WTC11 (cell line): ENCODE measurements around the gene SLC46A3. TPM values are rescaled to one million over a fixed set of nuclear protein-coding genes. Genes with fewer than 3 reads are reported as not detected.

Source experiments
- ATAC-seq: fragments of 200-7000 bp; cut with Tn5 transposase; 2 replicates; pipeline ENCODE4 v1.10.0; 2021; ENCODE audit warnings: mild to moderate bottlenecking, moderate library complexity
- CTCF ChIA-PET: fragments of 300-600 bp; sonication (Branson Sonifier 250); formaldehyde crosslinking; loops from one replicate; lab custom pipeline; 2021; ENCODE audit warnings: antibody characterized with exemption; lab: Charles Lee
- POLR2A ChIA-PET: fragments of 350-600 bp; sonication (Branson Sonifier 250); formaldehyde crosslinking; loops from one replicate; lab custom pipeline; 2021; ENCODE audit warnings: antibody characterized with exemption; lab: Charles Lee
- DNase-seq: peaks from one replicate; pipeline ENCODE4 v3.0.0; 2021; ENCODE audit warnings: low spot score
- H3K27ac Mint-ChIP-seq: 2 replicates; pipeline ENCODE4 v1.8.0; 2021; ENCODE audit warnings: mixed read lengths
- H3K27me3 Mint-ChIP-seq: 2 replicates; pipeline ENCODE4 v1.8.0; 2021; ENCODE audit warnings: low read depth, mild to moderate bottlenecking, moderate library complexity, mixed read lengths
- H3K36me3 Mint-ChIP-seq: 2 replicates; pipeline ENCODE4 v1.8.0; 2021; ENCODE audit warnings: mixed read lengths
- H3K4me1 Mint-ChIP-seq: 2 replicates; pipeline ENCODE4 v1.8.0; 2022; ENCODE audit warnings: mixed read lengths
- H3K4me3 Mint-ChIP-seq: 2 replicates; pipeline ENCODE4 v1.8.0; 2021; ENCODE audit warnings: mild to moderate bottlenecking, moderate library complexity, mixed read lengths
- H3K9me3 Mint-ChIP-seq: 2 replicates; pipeline ENCODE4 v1.8.0; 2021; ENCODE audit warnings: mixed read lengths
- CREB1 ChIP-seq: sonication (generic); formaldehyde crosslinking; IDR thresholded peaks from 2 replicates; pipeline ENCODE4 v1.8.0; 2023; ENCODE audit warnings: mild to moderate bottlenecking, missing genetic modification reagents
- MYBL2 ChIP-seq: sonication (generic); formaldehyde crosslinking; IDR thresholded peaks from 2 replicates; pipeline ENCODE4 v1.8.1; 2023; ENCODE audit warnings: mild to moderate bottlenecking, moderate library complexity, missing genetic modification reagents
- total RNA-seq: library from RNA; stranded (reverse); gene quantifications from 3 replicates; pipeline ENCODE4 v1.2.3, GENCODE V29; 2021
- TF ChIP-seq, protein P1 (sequence below): sonication (generic); formaldehyde crosslinking; IDR thresholded peaks from 2 replicates; pipeline ENCODE4 v1.8.0; 2023; ENCODE audit warnings: missing genetic modification reagents, mild to moderate bottlenecking, borderline replicate concordance
- TF ChIP-seq, protein P2 (sequence below): fragments of 250-450 bp; sonication (Bioruptor Pico); conservative IDR thresholded peaks from 2 replicates; pipeline ENCODE4 v1.9.0; 2021; ENCODE audit warnings: mild to moderate bottlenecking
- TF ChIP-seq, protein P3 (sequence below): sonication (generic); formaldehyde crosslinking; IDR thresholded peaks from 2 replicates; pipeline ENCODE4 v1.8.1; 2023; ENCODE audit warnings: mild to moderate bottlenecking, missing genetic modification reagents, borderline replicate concordance
- TF ChIP-seq, protein P4 (sequence below): sonication (generic); formaldehyde crosslinking; IDR thresholded peaks from 2 replicates; pipeline ENCODE4 v1.8.0; 2022; ENCODE audit warnings: mild to moderate bottlenecking, missing genetic modification reagents
- TF ChIP-seq, protein P5 (sequence below): fragments of 250-450 bp; sonication (Bioruptor Pico); IDR thresholded peaks from 2 replicates; pipeline ENCODE4 v1.9.0; 2021; ENCODE audit warnings: moderate library complexity, mild to moderate bottlenecking, inconsistent platforms, borderline replicate concordance

Gene SLC46A3
- total RNA-seq, 1 experiment from 2014 or later, result 0.79 TPM

DNA sequence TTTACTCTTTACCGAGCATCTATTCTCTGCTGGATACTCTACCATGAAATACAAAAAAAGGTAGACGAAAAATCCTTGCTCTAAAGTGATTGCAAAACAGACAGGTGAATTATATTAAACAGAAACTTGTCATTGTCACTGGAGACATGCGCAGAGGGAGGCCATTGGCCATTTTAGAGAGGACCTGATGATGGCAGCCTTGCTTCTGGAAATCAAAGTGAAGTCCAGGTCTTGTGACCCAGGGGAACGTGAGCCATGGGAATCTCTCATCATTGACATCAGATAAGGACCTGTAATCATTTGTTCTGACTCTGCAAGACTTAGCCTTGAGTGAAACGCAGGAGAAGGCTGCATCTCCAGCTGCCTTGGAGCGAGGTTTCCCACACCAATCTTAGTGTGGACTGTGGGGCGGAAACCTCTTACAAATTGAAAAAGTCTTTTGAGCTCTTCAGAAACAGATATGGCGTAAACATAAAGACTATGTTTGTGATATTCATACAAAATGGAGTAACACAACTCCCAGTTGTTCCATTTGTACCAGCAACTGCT, 16.8 kb upstream of the SLC46A3 start (continued):
- TF ChIP-seq, protein P1, sequence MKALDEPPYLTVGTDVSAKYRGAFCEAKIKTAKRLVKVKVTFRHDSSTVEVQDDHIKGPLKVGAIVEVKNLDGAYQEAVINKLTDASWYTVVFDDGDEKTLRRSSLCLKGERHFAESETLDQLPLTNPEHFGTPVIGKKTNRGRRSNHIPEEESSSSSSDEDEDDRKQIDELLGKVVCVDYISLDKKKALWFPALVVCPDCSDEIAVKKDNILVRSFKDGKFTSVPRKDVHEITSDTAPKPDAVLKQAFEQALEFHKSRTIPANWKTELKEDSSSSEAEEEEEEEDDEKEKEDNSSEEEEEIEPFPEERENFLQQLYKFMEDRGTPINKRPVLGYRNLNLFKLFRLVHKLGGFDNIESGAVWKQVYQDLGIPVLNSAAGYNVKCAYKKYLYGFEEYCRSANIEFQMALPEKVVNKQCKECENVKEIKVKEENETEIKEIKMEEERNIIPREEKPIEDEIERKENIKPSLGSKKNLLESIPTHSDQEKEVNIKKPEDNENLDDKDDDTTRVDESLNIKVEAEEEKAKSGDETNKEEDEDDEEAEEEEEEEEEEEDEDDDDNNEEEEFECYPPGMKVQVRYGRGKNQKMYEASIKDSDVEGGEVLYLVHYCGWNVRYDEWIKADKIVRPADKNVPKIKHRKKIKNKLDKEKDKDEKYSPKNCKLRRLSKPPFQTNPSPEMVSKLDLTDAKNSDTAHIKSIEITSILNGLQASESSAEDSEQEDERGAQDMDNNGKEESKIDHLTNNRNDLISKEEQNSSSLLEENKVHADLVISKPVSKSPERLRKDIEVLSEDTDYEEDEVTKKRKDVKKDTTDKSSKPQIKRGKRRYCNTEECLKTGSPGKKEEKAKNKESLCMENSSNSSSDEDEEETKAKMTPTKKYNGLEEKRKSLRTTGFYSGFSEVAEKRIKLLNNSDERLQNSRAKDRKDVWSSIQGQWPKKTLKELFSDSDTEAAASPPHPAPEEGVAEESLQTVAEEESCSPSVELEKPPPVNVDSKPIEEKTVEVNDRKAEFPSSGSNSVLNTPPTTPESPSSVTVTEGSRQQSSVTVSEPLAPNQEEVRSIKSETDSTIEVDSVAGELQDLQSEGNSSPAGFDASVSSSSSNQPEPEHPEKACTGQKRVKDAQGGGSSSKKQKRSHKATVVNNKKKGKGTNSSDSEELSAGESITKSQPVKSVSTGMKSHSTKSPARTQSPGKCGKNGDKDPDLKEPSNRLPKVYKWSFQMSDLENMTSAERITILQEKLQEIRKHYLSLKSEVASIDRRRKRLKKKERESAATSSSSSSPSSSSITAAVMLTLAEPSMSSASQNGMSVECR (CRISPR knock-in tag), result no peak

DNA sequence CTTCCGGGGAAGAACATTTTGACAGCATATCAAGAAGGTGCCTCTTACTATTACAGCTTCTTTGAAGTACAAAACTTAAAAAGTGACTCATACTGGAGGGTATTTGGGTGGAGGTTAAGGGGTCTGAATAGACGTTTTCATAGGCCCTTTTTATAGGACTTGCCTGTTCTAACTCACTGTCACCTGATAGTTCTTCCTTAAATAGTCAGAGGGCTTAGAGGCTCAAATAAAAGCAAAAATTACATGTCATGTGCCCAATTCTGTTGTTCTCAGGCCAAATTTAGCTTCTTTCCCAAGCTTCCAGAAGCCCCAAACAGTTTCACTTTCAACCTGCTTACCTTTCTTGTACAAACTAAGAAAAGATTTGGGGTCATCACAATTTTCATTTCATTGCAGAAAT, 16.1 kb upstream of the SLC46A3 start:
- TF ChIP-seq, protein P2, sequence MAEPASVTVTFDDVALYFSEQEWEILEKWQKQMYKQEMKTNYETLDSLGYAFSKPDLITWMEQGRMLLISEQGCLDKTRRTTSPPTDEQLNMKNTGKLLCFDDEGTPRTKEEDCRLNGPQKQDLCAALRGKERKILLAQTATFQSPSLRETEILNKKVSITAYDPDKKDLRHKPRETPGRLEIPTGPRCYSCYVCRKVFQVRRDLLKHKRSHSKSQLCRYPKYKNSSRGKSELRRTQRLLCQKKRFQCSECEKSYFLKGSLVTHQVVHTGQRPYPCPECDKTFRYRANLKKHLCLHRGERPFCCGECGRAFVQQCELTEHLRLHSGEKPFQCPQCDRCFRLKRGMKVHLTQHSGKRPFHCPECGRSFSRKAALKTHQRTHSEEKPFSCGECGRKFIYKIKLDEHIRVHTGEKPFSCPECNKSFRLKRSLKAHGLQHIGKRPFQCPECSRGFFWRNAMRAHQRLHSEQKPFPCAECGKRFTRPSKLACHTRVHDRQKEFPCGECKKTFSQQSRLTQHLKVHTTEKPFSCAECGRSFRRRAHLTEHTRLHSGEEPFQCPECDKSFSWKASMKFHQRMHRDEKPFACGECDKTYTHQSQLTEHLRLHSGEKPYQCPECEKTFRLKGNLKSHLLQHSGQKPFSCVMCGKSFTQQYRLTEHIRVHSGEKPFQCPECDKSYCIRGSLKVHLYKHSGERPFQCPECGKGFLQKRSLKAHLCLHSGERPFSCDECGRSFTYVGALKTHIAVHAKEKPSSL (CRISPR knock-in tag), result no peak
- TF ChIP-seq, protein P3, sequence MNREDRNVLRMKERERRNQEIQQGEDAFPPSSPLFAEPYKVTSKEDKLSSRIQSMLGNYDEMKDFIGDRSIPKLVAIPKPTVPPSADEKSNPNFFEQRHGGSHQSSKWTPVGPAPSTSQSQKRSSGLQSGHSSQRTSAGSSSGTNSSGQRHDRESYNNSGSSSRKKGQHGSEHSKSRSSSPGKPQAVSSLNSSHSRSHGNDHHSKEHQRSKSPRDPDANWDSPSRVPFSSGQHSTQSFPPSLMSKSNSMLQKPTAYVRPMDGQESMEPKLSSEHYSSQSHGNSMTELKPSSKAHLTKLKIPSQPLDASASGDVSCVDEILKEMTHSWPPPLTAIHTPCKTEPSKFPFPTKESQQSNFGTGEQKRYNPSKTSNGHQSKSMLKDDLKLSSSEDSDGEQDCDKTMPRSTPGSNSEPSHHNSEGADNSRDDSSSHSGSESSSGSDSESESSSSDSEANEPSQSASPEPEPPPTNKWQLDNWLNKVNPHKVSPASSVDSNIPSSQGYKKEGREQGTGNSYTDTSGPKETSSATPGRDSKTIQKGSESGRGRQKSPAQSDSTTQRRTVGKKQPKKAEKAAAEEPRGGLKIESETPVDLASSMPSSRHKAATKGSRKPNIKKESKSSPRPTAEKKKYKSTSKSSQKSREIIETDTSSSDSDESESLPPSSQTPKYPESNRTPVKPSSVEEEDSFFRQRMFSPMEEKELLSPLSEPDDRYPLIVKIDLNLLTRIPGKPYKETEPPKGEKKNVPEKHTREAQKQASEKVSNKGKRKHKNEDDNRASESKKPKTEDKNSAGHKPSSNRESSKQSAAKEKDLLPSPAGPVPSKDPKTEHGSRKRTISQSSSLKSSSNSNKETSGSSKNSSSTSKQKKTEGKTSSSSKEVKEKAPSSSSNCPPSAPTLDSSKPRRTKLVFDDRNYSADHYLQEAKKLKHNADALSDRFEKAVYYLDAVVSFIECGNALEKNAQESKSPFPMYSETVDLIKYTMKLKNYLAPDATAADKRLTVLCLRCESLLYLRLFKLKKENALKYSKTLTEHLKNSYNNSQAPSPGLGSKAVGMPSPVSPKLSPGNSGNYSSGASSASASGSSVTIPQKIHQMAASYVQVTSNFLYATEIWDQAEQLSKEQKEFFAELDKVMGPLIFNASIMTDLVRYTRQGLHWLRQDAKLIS (CRISPR knock-in tag), result no peak
- no peak for TF ChIP-seq CREB1 (CRISPR knock-in tag)
- Mint-ChIP-seq H3K27me3 (no peaks in the 10 kb centered on the region), H3K27ac (no peak overlapping the region), H3K9me3 (peaks cover 5% of the 10 kb centered on the region), H3K36me3 (no peaks in the 10 kb centered on the region), H3K4me3 (no peak overlapping the region), H3K4me1 (no peaks in the 10 kb centered on the region)
- ATAC-seq (no peak), DNase-seq (no peak)
- ChIA-PET POLR2A (no interaction called here), CTCF (no interaction called here)

DNA sequence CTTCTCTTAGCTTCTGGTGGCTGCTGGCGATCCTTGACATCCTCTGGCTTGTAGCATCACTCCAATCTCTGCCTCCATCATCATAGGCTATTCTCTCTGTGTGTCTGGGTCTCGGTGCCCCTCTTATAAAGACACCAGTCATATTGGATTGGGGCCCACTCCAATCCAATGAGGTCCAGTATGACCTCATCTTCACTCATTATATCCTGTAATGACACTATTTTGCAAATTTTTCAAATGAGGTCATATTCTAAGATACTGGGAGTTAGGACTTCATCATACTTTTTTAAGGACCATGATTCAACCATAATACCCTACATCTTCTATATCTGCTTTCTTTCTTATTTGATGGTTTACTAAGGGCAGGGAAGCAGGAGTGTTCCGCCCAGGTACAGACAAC, 12.0 kb upstream of the SLC46A3 start:
- Mint-ChIP-seq H3K27me3 (no peaks in the 10 kb centered on the region), H3K4me3 (no peak overlapping the region), H3K9me3 (no peaks in the 10 kb centered on the region), H3K27ac (no peak overlapping the region), H3K4me1 (no peaks in the 10 kb centered on the region), H3K36me3 (no peaks in the 10 kb centered on the region)
- POLR2A ChIA-PET, result no interaction called here
- CTCF ChIA-PET, result interaction anchor here (0.5 kb wide), 1 partner anchor 671 kb away, joined by 3 read pairs; no protein-coding TSS in a partner anchor
- DNase-seq, result no peak
- ATAC-seq, result no peak
- TF ChIP-seq, protein P4, sequence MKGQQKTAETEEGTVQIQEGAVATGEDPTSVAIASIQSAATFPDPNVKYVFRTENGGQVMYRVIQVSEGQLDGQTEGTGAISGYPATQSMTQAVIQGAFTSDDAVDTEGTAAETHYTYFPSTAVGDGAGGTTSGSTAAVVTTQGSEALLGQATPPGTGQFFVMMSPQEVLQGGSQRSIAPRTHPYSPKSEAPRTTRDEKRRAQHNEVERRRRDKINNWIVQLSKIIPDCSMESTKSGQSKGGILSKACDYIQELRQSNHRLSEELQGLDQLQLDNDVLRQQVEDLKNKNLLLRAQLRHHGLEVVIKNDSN (CRISPR knock-in tag), result no peak
- TF ChIP-seq, protein P5, sequence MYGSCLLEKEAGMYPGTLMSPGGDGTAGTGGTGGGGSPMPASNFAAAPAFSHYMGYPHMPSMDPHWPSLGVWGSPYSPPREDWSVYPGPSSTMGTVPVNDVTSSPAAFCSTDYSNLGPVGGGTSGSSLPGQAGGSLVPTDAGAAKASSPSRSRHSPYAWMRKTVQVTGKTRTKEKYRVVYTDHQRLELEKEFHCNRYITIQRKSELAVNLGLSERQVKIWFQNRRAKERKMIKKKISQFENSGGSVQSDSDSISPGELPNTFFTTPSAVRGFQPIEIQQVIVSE, result no peak
- TF ChIP-seq MYBL2 (CRISPR knock-in tag), result no peak
